Hematopoietic multipotent progenitor cell treated with erythropoietin and hydrocortisone succinate and interleukin-3 and kit ligand, for 17 days (in vitro differentiated cells): ENCODE data around the gene APEX1.

Source experiments
- DNase-seq: peaks from one replicate; pipeline ENCODE4 v3.0.0-alpha.2; 2015; ENCODE audit warnings: low spot score

Gene APEX1

DNA sequence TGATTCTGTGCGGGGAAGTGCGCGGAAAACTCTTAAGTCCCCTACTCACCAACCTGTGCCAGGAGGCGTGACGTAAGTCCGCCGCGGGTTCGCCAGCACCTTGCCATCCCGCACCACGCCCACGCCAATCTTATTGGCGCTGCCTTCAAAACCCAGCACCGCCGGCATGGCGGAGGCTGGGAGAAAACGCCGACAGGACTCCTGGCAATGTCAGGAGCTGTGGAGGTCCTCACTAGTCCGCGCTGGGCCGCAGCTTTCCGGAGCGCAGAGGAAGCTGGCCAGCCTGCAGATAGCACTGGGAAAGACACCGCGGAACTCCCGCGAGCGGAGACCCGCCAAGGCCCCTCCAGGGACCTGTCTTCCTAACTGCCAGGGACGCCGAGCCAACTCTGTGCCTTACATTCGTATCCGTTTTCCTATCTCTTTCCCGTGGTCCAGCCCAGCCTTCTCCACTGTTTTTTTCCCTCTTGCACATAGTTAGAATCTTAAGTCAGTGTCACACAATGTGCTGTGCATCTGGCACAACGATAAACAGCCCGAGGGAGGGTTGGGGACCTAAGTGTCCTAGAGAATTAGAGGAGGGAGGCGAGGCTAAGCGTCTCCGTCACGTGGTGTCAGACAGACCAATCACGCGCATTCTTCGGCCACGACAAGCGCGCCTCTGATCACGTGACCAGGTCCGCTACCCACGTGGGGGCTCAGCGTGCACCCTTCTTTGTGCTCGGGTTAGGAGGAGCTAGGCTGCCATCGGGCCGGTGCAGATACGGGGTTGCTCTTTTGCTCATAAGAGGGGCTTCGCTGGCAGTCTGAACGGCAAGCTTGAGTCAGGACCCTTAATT lies at the start of gene APEX1, which contains the start of gene OSGEP:
APEX1 (plus strand) TSS at position 711 of the 839 bp plus-strand sequence. CDS start 420 bp downstream, outside the sequence.
OSGEP (minus strand) TSS at position 297 of the 839 bp plus-strand sequence; CDS start at position 168, 129 bp downstream.
- peak; percentile 98 for DNase-seq

DNA sequence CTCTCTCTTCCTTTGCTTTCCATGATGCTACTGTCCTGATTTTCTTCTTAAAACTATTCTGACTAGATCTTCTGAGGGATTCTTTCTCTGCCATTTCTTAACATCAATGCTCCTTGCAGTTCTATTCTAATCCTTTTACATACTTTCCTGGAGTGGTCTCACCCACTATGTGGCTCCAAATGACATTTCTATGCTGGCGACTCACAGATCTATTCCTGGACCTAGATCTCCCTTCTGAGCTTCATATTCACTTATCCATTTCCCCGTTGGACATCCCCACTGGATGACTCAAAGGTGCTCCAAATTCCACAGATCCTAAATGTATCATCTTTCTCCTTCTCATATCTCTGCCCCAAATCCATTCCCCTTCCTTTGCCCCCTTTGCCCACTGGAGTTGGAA lies 45.8 kb upstream of the APEX1 start:
- no peak for DNase-seq

GRCh38 chr14:20412411-20412810 lies 42.6 kb upstream of the APEX1 start:
- no peak for DNase-seq

GRCh38 chr14:20412876-20413743 lies 41.9 kb upstream of the APEX1 start, which contains the start of gene TEP1:
Gene TEP1 (minus strand): TSS chr14:20413501. CDS start chr14:20408439, 5,062 bp downstream.
- peak; percentile 67 for DNase-seq

GRCh38 chr14:20413744-20414082 lies 41.3 kb upstream of the APEX1 start:
- DNase-seq = peak; percentile 17

DNA sequence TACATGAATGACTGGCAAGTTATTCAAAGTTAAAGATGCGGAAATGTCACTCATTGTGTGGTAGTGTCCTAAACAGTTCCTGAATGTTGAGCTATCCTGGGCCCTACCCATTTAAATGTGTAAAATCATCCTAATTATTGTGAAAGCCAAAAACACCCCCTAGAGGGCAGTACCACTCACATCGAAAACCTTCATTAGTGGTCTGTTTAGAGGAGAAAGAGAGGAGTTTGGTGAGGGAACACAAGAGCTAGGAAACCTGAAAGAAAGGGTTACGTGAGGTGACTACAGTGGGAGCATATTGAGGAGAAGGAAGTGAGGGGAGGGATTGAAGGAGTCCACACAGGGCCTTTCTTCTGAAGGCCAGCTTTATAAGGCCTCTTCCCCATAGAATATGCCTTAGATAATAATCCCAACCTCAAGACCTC lies 39.2 kb upstream of the APEX1 start:
- DNase-seq = peak; percentile 82

DNA sequence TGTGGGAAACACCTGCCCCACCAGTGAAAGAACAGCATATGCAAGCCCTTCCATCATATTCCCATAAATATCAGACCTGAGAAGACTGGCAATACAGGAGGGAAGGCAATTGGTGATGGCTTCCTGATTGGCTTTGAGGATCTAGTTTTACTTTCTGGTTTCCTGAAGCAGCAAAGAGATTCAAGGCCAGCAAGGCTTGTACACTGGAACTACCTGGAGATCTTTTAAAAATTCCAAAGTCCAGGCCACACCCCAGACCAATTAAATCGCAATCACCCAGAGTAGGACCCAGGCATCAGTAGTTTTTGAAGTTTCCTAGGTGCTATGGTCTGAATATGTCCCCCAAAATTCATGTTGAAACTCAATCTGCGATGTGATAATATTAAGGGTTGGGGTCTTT lies 38.8 kb upstream of the APEX1 start:
- DNase-seq = no peak

DNA sequence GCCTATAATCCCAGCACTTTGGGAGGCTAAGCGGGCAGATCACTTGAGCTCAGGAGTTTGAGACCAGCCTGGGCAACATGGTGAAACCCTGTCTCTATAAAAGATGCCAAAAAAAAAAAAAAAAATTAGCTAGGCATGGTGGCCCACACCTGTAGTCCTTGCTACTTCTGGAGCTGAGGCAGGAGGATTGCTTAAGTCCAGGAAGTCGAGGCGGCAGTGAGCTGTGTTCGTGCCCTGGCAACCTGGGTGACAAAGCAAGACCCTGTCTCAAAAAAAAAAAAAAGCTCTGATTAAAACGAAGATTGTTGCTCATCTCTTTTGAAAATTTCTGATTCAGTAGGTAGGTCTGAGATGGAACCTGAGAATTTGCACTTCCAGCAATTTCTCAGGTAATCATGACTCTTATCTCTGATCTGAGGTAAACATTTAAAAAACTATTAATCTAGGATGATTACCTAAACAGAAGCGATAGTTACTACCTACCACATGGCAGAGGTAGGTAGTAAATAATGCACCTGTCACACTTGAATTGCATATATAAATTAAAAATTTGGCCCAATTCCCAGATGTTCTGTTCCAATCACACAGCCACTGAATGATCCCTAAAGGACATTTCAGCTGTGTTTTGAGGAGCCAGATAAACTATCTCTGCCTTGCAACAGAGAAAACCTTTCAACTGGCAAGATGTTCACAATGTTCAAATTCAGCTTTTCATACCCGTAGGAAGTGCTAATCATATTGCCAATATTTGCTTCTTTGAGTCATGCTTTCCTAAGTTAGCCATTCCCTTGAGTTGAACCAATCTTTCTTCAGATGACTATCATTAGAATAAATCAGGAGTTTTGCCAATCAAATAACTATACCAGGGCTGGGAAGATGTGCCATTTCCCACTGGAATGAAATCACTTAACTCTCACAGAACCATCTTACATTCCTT lies 37.5 kb upstream of the APEX1 start:
- DNase-seq = no peak

GRCh38 chr14:20418501-20418909 lies 36.5 kb upstream of the APEX1 start:
- DNase-seq = no peak

- DNase-seq = no peak
These were observed 35.6 kb upstream of the APEX1 start for GRCh38 chr14:20419419-20419818.

DNA sequence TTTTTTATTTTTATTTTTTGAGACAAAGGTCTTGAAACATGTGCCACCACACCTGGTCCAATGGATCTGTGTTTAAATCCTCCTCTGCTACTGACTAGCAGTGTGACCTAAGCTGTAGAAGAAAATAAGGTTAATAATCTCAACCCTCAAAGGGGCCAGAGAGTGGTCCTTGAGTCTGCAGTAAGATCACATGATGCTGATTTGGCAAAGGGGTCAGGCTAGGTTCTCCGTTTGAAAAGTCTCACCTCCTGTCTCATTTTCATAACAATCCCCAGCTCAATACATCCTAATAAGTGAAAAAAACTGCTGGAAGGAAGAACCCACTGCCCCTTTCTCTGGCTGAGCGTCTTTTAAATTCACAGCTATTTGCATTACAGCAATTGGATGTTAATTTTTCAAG lies 33.8 kb upstream of the APEX1 start:
- no peak for DNase-seq

DNA sequence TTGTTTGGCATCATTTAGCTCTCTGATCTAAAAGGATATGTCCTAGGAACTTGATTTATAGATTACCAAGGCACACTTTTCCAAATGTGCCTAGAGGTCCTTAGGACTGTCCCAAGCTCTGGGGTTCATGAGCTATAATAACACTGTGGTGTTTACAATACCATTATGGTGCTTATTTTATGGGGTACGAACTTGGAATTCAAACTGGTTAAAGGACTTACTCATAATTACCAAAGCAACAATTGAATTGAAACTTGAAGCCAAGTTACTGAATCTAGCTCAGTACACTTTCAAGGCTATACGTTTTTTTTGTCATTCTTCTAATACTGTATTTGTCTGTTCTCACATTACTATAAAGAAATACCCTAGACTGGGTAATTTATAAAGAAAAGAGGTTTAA lies 32.1 kb upstream of the APEX1 start:
- DNase-seq = no peak

DNA sequence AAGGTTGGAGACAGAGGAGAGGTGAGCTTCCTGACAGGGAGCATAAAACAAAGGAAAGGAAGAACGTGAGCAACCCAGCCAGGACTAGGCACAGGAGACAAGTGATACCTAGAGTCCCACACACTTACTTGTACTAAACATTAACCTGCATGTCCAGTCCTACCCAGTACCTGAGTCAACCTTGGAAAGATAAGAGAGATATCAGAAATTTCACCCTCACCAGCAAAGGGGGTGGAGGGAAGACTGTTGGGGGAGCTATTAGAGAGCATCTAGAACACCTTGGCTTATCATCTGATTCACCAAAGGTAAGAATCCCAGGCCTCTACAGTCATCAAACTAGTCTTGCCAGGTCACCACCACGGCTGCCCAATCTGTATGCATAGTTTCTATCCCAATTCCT lies 30.2 kb upstream of the APEX1 start:
- no peak for DNase-seq

- DNase-seq = no peak
These were observed 27.6 kb upstream of the APEX1 start for GRCh38 chr14:20427231-20428009.

GRCh38 chr14:20428010-20428365 lies 27.0 kb upstream of the APEX1 start:
- DNase-seq = no peak

- no peak for DNase-seq
These were observed 26.2 kb upstream of the APEX1 start for GRCh38 chr14:20428802-20429201.

- no peak for DNase-seq
These were observed 25.0 kb upstream of the APEX1 start for GRCh38 chr14:20429801-20430669.

- no peak for DNase-seq
These were observed 20.1 kb upstream of the APEX1 start for GRCh38 chr14:20434701-20435581.
